Breast epithelium (tissue), 4 donors: ENCODE measurements around the gene ZNF860. TPM values are rescaled to one million over a fixed set of nuclear protein-coding genes. Genes with fewer than 3 reads are reported as not detected.
"Not testable (repeated sequence)": the region's sequence is repeated elsewhere in the genome, so short reads cannot be mapped to it uniquely, and the experiment has no call there.

Experiments
- DNase-seq, 2 donors: peaks; one replicate each; pipeline ENCODE4 v3.0.0-alpha.2; 2019; ENCODE audit warnings: low spot score in 2 of 2
- H3K27ac ChIP-seq, 2 donors: fragments of 200-600 bp; sonication (generic) in 1 of 2; one replicate each; pipeline ENCODE4 v1.5.1; 2016 to 2019; ENCODE audit warnings: mild to moderate bottlenecking in 1 of 2
- H3K27me3 ChIP-seq, 2 donors: fragments of 200-600 bp; sonication (generic) in 1 of 2; one replicate each; pipeline versions ENCODE4 v1.5.1 to v1.6.0; 2017 to 2019; ENCODE audit warnings: control low read depth in 1 of 2, mild to moderate bottlenecking in 1 of 2
- H3K36me3 ChIP-seq: fragments of 200-600 bp; one replicate; pipeline ENCODE4 v1.5.1; 2019
- H3K4me1 ChIP-seq, 2 donors: fragments of 200-600 bp; sonication (generic); one replicate each; pipeline ENCODE4 v1.5.1; 2016 to 2019; ENCODE audit warnings: control low read depth in 1 of 2
- H3K4me3 ChIP-seq, 3 donors: fragments of 200-600 bp; sonication (generic); 1 replicate in 2 of 3; 2 replicates in 1 of 3; pipeline ENCODE4 v1.5.1; 2016 to 2019; ENCODE audit warnings: mild to moderate bottlenecking in 3 of 3, moderate library complexity in 2 of 3
- H3K9me3 ChIP-seq, 2 donors: fragments of 200-600 bp; sonication (generic) in 1 of 2; one replicate each; pipeline ENCODE4 v1.5.1; 2016 to 2019; ENCODE audit warnings: control low read depth in 1 of 2
- POLR2A ChIP-seq: fragments of 450-650 bp; IDR thresholded peaks from one replicate; pipeline ENCODE4 v1.6.1; 2016; ENCODE audit warnings: antibody characterized with exemption, mild to moderate bottlenecking, moderate library complexity
- POLR2AphosphoS5 ChIP-seq, 3 donors: sonication (generic); formaldehyde crosslinking; IDR thresholded peaks; one replicate each; pipeline ENCODE4 v1.6.1; 2017; ENCODE audit warnings: antibody characterized with exemption in 3 of 3
- intact Hi-C: fragments of 100-400 bp; cut with DNase I; formaldehyde crosslinking; loops from one replicate; pipeline ENCODE4 v1.15.1; 2023; ENCODE audit warnings: low total_unique reads
- total RNA-seq, 3 donors: library from RNA; depleted of rRNA; stranded (reverse); fragments of >200 nt; gene quantifications; one replicate each; pipeline ENCODE4 v1.1.0, GENCODE V29; 2016
- TF ChIP-seq, protein P1 (sequence below), 3 donors: fragments of 450-650 bp; IDR thresholded peaks; one replicate each; pipeline ENCODE4 v1.5.1; 2016 to 2017; ENCODE audit warnings: antibody characterized with exemption in 3 of 3, mild to moderate bottlenecking in 3 of 3, moderate library complexity in 3 of 3

The ZNF860 gene
- total RNA-seq, 3 donors from 2014 or later, result 0.80 to 4.2 (median 3.3) TPM

DNA sequence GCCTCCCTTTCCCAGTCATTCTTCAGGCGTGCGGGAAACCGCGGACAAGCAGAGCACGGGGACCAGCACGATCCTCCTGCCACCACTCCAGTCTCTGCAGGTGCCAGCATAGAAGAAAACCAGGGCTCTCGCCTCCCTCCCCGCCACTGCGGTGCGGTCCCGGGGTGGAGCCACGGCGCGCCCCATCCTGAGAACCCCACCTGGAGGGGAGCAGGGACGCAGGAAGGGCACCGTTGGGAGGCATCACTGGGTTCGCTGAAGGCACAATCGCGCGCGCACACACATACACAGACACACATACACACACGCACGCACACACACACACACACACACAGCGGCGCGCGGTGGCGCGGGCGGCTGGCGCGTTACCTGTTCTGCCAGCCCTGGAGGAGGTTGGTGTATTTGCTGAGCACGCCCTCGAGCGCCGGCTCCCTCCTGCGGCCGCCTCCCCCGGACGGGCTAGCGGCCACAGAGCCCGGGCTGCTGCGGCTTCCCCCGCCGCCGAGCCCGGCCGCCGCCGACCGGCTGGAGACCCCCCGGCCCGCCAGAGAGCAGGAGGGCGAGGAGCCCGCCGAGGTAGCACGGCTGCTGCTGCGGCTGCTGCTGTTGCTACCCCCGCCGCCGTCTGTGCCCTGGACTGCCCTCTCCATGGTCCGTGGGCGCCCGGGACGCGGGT lies 882 bp upstream of the ZNF860 start:
- peaks cover 0 to 7% of the 10 kb centered on the region in 2 donors for H3K4me1 ChIP-seq
- peak overlapping the region; percentile 87 to 91 for H3K27ac ChIP-seq
- H3K4me3 ChIP-seq, result peak overlapping the region; percentile 68 to 82 (median 81)
- no peaks in the 10 kb centered on the region for H3K9me3 ChIP-seq
- H3K27me3 ChIP-seq, result no peaks in the 10 kb centered on the region
- H3K36me3 ChIP-seq, result no peaks in the 10 kb centered on the region
- TF ChIP-seq POLR2A (no peak), POLR2AphosphoS5 (IDR thresholded peaks at IDR 0.05) (peak in 2 of 3 donors; percentile 6 to 40)
- TF ChIP-seq, protein P1, sequence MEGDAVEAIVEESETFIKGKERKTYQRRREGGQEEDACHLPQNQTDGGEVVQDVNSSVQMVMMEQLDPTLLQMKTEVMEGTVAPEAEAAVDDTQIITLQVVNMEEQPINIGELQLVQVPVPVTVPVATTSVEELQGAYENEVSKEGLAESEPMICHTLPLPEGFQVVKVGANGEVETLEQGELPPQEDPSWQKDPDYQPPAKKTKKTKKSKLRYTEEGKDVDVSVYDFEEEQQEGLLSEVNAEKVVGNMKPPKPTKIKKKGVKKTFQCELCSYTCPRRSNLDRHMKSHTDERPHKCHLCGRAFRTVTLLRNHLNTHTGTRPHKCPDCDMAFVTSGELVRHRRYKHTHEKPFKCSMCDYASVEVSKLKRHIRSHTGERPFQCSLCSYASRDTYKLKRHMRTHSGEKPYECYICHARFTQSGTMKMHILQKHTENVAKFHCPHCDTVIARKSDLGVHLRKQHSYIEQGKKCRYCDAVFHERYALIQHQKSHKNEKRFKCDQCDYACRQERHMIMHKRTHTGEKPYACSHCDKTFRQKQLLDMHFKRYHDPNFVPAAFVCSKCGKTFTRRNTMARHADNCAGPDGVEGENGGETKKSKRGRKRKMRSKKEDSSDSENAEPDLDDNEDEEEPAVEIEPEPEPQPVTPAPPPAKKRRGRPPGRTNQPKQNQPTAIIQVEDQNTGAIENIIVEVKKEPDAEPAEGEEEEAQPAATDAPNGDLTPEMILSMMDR (IDR thresholded peaks at IDR 0.05), result peak in 1 of 3 donors; percentile 7
- peak; percentile 52 to 69 for DNase-seq
- intact Hi-C loops, result no loop called here

DNA sequence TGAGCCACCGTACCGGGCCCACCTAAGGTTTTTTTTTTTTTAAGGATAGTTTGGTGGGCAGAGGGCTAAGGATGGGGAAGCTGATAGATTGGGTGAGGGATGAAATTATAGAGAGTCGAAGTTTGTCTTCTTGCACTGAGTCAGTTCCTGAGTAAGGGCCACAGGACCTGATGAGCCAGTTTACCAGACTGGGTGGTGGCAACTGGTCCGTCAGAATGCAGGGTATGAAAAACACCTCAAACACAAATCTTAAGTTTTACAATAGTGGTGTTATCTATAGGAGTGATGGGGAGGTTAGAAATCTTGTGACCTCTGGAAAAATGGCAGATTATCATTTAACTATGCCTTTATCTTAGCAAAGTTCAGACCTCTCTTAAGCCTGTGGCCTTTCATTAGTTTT lies 2.8 kb downstream of the ZNF860 start:
- intact Hi-C loops, result no loop called here
- Histone ChIP-seq H3K27ac (no peak overlapping the region), H3K9me3 (peaks cover 8 to 12% of the 10 kb centered on the region in 2 donors), H3K36me3 (no peaks in the 10 kb centered on the region), H3K4me3 (no peak overlapping the region), H3K4me1 (peaks cover 0 to 3% of the 10 kb centered on the region in 2 donors), H3K27me3 (no peaks in the 10 kb centered on the region)
- TF ChIP-seq, protein P1 (IDR thresholded peaks at IDR 0.05), result no peak
- TF ChIP-seq POLR2A, result no peak
- no peak for TF ChIP-seq POLR2AphosphoS5 (IDR thresholded peaks at IDR 0.05)
- no peak for DNase-seq

DNA sequence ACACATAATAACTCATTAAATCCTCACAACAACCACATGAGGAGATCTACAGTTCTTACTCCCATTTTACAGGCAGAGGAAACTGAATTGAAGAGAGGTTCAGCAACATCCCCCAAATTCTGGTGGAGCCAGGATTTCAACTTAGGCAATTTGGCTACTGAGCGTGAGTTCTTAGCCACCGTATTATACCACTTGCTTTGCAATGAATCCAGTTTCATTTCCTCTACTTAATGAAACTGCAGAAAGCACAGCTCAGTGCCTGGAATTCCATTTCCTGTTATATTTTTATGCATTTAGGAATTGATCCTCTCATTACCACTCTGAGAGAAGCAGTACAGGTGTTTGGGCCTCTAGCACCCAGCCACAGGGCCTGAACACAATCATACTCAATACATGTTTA lies 4.3 kb downstream of the ZNF860 start:
- peaks cover 12 to 27% of the 10 kb centered on the region in 2 donors for H3K9me3 ChIP-seq
- H3K27ac ChIP-seq, result no peak overlapping the region
- no peak for DNase-seq
- H3K36me3 ChIP-seq, result no peaks in the 10 kb centered on the region
- no peaks in the 10 kb centered on the region for H3K27me3 ChIP-seq
- no peaks in the 10 kb centered on the region for H3K4me1 ChIP-seq
- TF ChIP-seq POLR2A (no peak), POLR2AphosphoS5 (IDR thresholded peaks at IDR 0.05) (no peak)
- TF ChIP-seq, protein P1 (IDR thresholded peaks at IDR 0.05), result no peak
- H3K4me3 ChIP-seq, result no peak overlapping the region
- intact Hi-C loops, result no loop called here

DNA sequence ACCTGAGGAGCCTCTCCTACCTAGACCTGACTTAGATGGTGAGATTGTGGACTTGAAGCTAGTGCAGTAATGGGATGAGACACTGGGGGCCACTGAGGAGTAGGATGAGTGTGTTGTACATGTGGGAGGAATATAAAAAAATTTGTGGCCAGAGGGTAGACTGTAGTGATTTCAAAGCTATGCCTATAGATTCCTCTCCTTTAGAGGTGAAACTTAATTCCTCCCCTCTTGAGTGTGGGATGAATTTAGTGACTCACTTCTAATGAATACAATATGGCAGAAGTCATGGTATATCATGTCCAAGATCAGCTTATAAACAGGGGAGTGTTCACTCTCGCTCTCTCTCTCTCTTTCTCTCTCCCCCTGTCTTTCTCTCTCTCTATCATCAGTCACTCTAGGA lies 6.7 kb downstream of the ZNF860 start:
- Histone ChIP-seq H3K9me3 (peaks cover 14 to 32% of the 10 kb centered on the region in 2 donors), H3K27me3 (no peaks in the 10 kb centered on the region), H3K4me1 (no peaks in the 10 kb centered on the region), H3K27ac (no peak overlapping the region), H3K36me3 (no peaks in the 10 kb centered on the region), H3K4me3 (no peak overlapping the region)
- DNase-seq, result no peak
- intact Hi-C loops, result no loop called here
- TF ChIP-seq POLR2AphosphoS5 (IDR thresholded peaks at IDR 0.05) (no peak), POLR2A (no peak)
- TF ChIP-seq, protein P1 (IDR thresholded peaks at IDR 0.05), result no peak

DNA sequence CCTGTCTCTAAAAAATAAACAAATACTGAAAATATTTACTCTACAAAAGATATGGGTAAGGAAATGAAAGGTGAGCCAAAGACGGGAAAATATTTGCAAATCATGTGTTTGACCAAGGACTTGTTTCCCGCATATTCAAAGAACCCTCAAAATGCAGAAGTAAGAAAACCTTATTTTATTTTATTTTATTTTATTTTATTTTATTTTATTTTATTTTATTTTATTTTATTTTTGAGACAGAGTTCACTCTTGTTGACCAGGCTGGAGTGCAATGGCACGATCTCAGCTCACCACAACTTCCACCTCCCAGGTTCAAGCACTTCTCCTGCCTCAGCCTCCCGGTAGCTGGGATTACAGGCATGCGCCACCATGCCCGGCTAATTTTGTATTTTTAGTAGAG lies 11.4 kb downstream of the ZNF860 start:
- H3K36me3 ChIP-seq, intact Hi-C loops, H3K4me1 ChIP-seq, H3K27ac ChIP-seq, DNase-seq, H3K27me3 ChIP-seq, H3K4me3 ChIP-seq: not testable (repeated sequence)
- peaks cover 20 to 32% of the 10 kb centered on the region in 2 donors for H3K9me3 ChIP-seq
